Endothelial cell of umbilical vein (primary cell): ENCODE results near the gene CENPP. TPM values are rescaled to one million over a fixed set of nuclear protein-coding genes. Genes with fewer than 3 reads are reported as not detected.

Experiments used
- BruUV-seq: library from RNA; stranded (reverse); fragments of 400-500 nt; replicated peaks from 2 replicates; lab custom pipeline; 2021; lab: Mats Ljungman, UMichigan
- CTCF ChIA-PET: fragments of 300-600, 350-600 bp; sonication (Branson Sonifier 250); formaldehyde crosslinking; loops from one replicate; lab custom pipeline; 2021; ENCODE audit warnings: antibody characterized with exemption, inconsistent platforms; lab: Charles Lee
- POLR2A ChIA-PET: fragments of 300-600, 350-600 bp; sonication (Branson Sonifier 250); formaldehyde crosslinking; loops from one replicate; lab custom pipeline; 2021; ENCODE audit warnings: antibody characterized with exemption, inconsistent platforms; lab: Charles Lee
- DNase-seq: peaks from one replicate; pipeline ENCODE4 v3.0.0-alpha.2; 2011; ENCODE audit warnings: low read depth, low spot score
- FAIRE-seq: peaks from 2 replicates; lab custom pipeline; 2011; peaks lifted over from hg19 to GRCh38; lab: Jason Lieb, UNC
- H2AFZ ChIP-seq: 2 replicates; pipeline ENCODE4 v1.6.0; 2012; ENCODE audit warnings: low read depth, low read length, control low read depth, inconsistent platforms
- H3K27ac ChIP-seq: 2 replicates; pipeline ENCODE4 v1.5.1; 2011; ENCODE audit warnings: low read depth, mild to moderate bottlenecking, control low read depth, low read length, moderate library complexity; ENCODE audit not compliant: insufficient read depth
- H3K27me3 ChIP-seq, 2 experiments: 2 replicates each; pipeline versions ENCODE4 v1.6.0 to v1.6.1; 2011; ENCODE audit warnings: low read length in 2 of 2, mixed read lengths in 1 of 2; ENCODE audit not compliant: control insufficient read depth in 2 of 2, insufficient read depth in 2 of 2
- H3K36me3 ChIP-seq, 2 experiments: 2 replicates in 1 of 2; 3 replicates in 1 of 2; pipeline ENCODE4 v1.5.1; 2011; ENCODE audit warnings: low read length in 2 of 2, mild to moderate bottlenecking in 1 of 2, moderate library complexity in 1 of 2; ENCODE audit not compliant: control insufficient read depth in 2 of 2, insufficient read depth in 2 of 2; ENCODE audit errors: extremely low read depth in 1 of 2
- H3K4me1 ChIP-seq: 3 replicates; pipeline ENCODE4 v1.5.1; 2011; ENCODE audit warnings: mild to moderate bottlenecking, low read length; ENCODE audit not compliant: control insufficient read depth, insufficient read depth; ENCODE audit errors: extremely low read depth
- H3K4me2 ChIP-seq: 2 replicates; pipeline ENCODE4 v1.6.1; 2011; ENCODE audit warnings: low read length, control low read depth, mixed read lengths; ENCODE audit not compliant: insufficient read depth
- H3K4me3 ChIP-seq, 3 experiments: fragments of 200-600 bp in 1 of 3; sonication (generic), shearing (Covaris generic) in 1 of 3; replicated peaks in 1 of 3; 2 replicates each; pipeline ENCODE4 v1.5.1; 2011 to 2016; ENCODE audit warnings: control low read depth in 3 of 3, low read length in 3 of 3, mild to moderate bottlenecking in 2 of 3, inconsistent platforms in 1 of 3, low read depth in 1 of 3, moderate library complexity in 1 of 3; ENCODE audit not compliant: insufficient read depth in 1 of 3
- H3K79me2 ChIP-seq: 2 replicates; pipeline ENCODE4 v1.6.0; 2012; ENCODE audit warnings: low read length, inconsistent platforms; ENCODE audit not compliant: control insufficient read depth, insufficient read depth
- H3K9ac ChIP-seq: replicated peaks from 2 replicates; pipeline ENCODE3; 2011; ENCODE audit warnings: low read length, control low read depth; ENCODE audit not compliant: insufficient read depth; ENCODE audit errors: extremely low read depth
- H3K9me1 ChIP-seq: replicated peaks from 3 replicates; pipeline ENCODE4 v1.6.0; 2011; ENCODE audit warnings: mild to moderate bottlenecking, low read length; ENCODE audit not compliant: control insufficient read depth, insufficient read depth; ENCODE audit errors: extremely low read depth
- H3K9me3 ChIP-seq: replicated peaks from 2 replicates; pipeline ENCODE4 v1.5.1; 2012; ENCODE audit warnings: low read length, inconsistent platforms; ENCODE audit not compliant: control insufficient read depth, insufficient read depth
- H4K20me1 ChIP-seq: replicated peaks from 2 replicates; pipeline ENCODE3; 2011; ENCODE audit warnings: mild to moderate bottlenecking, low read length; ENCODE audit not compliant: control insufficient read depth, insufficient read depth; ENCODE audit errors: extremely low read depth
- EZH2 ChIP-seq: IDR thresholded peaks from 2 replicates; pipeline ENCODE4 v1.6.1; 2012; ENCODE audit warnings: borderline replicate concordance, low read depth, mild to moderate bottlenecking, moderate library complexity, low read length, inconsistent platforms; ENCODE audit not compliant: severe bottlenecking
- FOS ChIP-seq: IDR thresholded peaks from 2 replicates; pipeline ENCODE4 v1.6.1; 2011; ENCODE audit warnings: mild to moderate bottlenecking, low read length, moderate library complexity, borderline replicate concordance; ENCODE audit not compliant: insufficient read depth
- GATA2 ChIP-seq: IDR thresholded peaks from 2 replicates; pipeline ENCODE4 v1.7.0; 2011; ENCODE audit warnings: low read depth, mild to moderate bottlenecking, moderate library complexity, mixed read lengths, low read length; ENCODE audit not compliant: insufficient read length, insufficient read depth
- JUN ChIP-seq: IDR thresholded peaks from 2 replicates; pipeline ENCODE4 v1.6.1; 2011; ENCODE audit warnings: borderline replicate concordance, low read depth; ENCODE audit not compliant: insufficient read length, insufficient read depth
- MYC ChIP-seq: IDR thresholded peaks from one replicate; pipeline ENCODE4 v1.6.1; 2011; ENCODE audit warnings: mild to moderate bottlenecking, low read depth, low read length
- POLR2A ChIP-seq: IDR thresholded peaks from 2 replicates; pipeline ENCODE4 v1.6.1; 2012; ENCODE audit warnings: low read depth, mild to moderate bottlenecking, control low read depth, low read length
- POLR2AphosphoS5 ChIP-seq: IDR thresholded peaks from 2 replicates; pipeline ENCODE4 v1.6.1; 2012; ENCODE audit warnings: low read depth, mild to moderate bottlenecking, control low read depth, low read length, moderate library complexity; ENCODE audit not compliant: insufficient read depth
- dilution Hi-C: fragments of 300-500 bp; cut with MboI; formaldehyde crosslinking; loops from one replicate; pipeline ENCODE4 v1.15.0; 2019; ENCODE audit warnings: low sequenced_read_pairs; ENCODE audit not compliant: extremely low pct_ligation_motif_present
- intact Hi-C: fragments of 100-400 bp; cut with micrococcal nuclease; formaldehyde crosslinking; loops from one replicate; pipeline ENCODE4 v1.10.0; 2022
- polyA plus RNA-seq, 4 experiments: library from polyadenylated mRNA; depleted of rRNA in 3 of 4; stranded (reverse) in 3 of 4; unstranded in 1 of 4; fragments of >200 nt; gene quantifications; 2 replicates each; pipeline versions ENCODE4 v1.2.1 to v1.2.3, GENCODE V29; 2011 to 2012; ENCODE audit warnings: missing spikeins in 1 of 4
- total RNA-seq: library from RNA; stranded (reverse); gene quantifications from 2 replicates; pipeline ENCODE4 v1.2.3, GENCODE V29; 2021
- TF ChIP-seq, protein P1 (sequence below): IDR thresholded peaks from 2 replicates; pipeline ENCODE4 v1.6.1; 2011; ENCODE audit not compliant: insufficient read depth, insufficient read length
- TF ChIP-seq, protein P2 (sequence below), 2 donors: IDR thresholded peaks; 1 replicate in 1 of 2; 2 replicates in 1 of 2; pipeline ENCODE4 v1.5.1; 2011; ENCODE audit warnings: low read length in 2 of 2, mild to moderate bottlenecking in 2 of 2, moderate library complexity in 2 of 2, control low read depth in 1 of 2, inconsistent platforms in 1 of 2, low read depth in 1 of 2; ENCODE audit not compliant: insufficient read depth in 1 of 2; ENCODE audit errors: extremely low read depth in 1 of 2

The CENPP gene
- total and polyA plus RNA-seq, 2 donors (not counting 3 experiments of a cell fraction or from before 2014, with no cell fraction given): 1.2 to 12.0 TPM

GRCh38 chr9:92617951-92618510, 292.3 kb downstream of the CENPP start:
- H3K9ac ChIP-seq: no peak overlapping the region
- CTCF ChIA-PET: no interaction called here
- POLR2A ChIA-PET: no interaction called here
- FAIRE-seq (no peak), DNase-seq (no peak)
- no peak overlapping the region for H2AFZ ChIP-seq
- no peak overlapping the region for H3K4me3 ChIP-seq
- intact Hi-C loops: no loop called here
- H3K27ac ChIP-seq: no peak overlapping the region
- no TSS peak for BruUV-seq
- no peaks in the 10 kb centered on the region for H3K27me3 ChIP-seq
- H3K4me2 ChIP-seq: no peak overlapping the region
- H4K20me1 ChIP-seq: no peaks in the 10 kb centered on the region
- no peaks in the 10 kb centered on the region for H3K4me1 ChIP-seq
- dilution Hi-C loops: no loop called here
- no peaks in the 10 kb centered on the region for H3K9me1 ChIP-seq
- TF ChIP-seq FOS (no peak), MYC (no peak), POLR2A (no peak), JUN (no peak), POLR2AphosphoS5 (no peak), GATA2 (no peak), EZH2 (no peak)
- TF ChIP-seq, protein P1, sequence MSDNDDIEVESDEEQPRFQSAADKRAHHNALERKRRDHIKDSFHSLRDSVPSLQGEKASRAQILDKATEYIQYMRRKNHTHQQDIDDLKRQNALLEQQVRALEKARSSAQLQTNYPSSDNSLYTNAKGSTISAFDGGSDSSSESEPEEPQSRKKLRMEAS: no peak
- TF ChIP-seq, protein P2, sequence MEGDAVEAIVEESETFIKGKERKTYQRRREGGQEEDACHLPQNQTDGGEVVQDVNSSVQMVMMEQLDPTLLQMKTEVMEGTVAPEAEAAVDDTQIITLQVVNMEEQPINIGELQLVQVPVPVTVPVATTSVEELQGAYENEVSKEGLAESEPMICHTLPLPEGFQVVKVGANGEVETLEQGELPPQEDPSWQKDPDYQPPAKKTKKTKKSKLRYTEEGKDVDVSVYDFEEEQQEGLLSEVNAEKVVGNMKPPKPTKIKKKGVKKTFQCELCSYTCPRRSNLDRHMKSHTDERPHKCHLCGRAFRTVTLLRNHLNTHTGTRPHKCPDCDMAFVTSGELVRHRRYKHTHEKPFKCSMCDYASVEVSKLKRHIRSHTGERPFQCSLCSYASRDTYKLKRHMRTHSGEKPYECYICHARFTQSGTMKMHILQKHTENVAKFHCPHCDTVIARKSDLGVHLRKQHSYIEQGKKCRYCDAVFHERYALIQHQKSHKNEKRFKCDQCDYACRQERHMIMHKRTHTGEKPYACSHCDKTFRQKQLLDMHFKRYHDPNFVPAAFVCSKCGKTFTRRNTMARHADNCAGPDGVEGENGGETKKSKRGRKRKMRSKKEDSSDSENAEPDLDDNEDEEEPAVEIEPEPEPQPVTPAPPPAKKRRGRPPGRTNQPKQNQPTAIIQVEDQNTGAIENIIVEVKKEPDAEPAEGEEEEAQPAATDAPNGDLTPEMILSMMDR (IDR thresholded peaks at IDR 0.05; ENCODE audit: extremely low read depth in 1 of 2, insufficient read depth in 1 of 2, low read depth in 1 of 2, low read length in 2 of 2): no peak
- H3K9me3 ChIP-seq: no peaks in the 10 kb centered on the region
- H3K79me2 ChIP-seq: no peaks in the 10 kb centered on the region
- peaks cover 16 to 25% of the 10 kb centered on the region in 2 experiments for H3K36me3 ChIP-seq
